Effector memory CD4-positive, alpha-beta T cell (primary cell): ENCODE data around the gene ALG1.
"Not testable (repeated sequence)": the region's sequence is repeated elsewhere in the genome, so short reads cannot be mapped to it uniquely, and the experiment has no call there.

Experiments
- DNase-seq, 3 donors: peaks; one replicate each; pipeline ENCODE4 v3.0.0-alpha.2; 2020
- H3K27ac ChIP-seq: 2 replicates; pipeline ENCODE4 v1.7.0; 2013; ENCODE audit warnings: mild to moderate bottlenecking, low read length, moderate library complexity; ENCODE audit not compliant: insufficient read depth, poor library complexity, severe bottlenecking
- H3K27me3 ChIP-seq: replicated peaks from 2 replicates; pipeline ENCODE4 v1.7.0; 2013; ENCODE audit warnings: mild to moderate bottlenecking, low read length; ENCODE audit not compliant: insufficient read depth, control insufficient read depth, poor library complexity, severe bottlenecking
- H3K36me3 ChIP-seq: 2 replicates; pipeline ENCODE4 v1.7.0; 2013; ENCODE audit warnings: mild to moderate bottlenecking, low read length, moderate library complexity; ENCODE audit not compliant: control insufficient read depth, insufficient read depth
- H3K4me1 ChIP-seq: 2 replicates; pipeline ENCODE4 v1.7.0; 2013; ENCODE audit warnings: low read length, mild to moderate bottlenecking; ENCODE audit not compliant: control insufficient read depth, insufficient read depth, poor library complexity, severe bottlenecking
- H3K4me3 ChIP-seq: 2 replicates; pipeline ENCODE4 v1.7.0; 2013; ENCODE audit warnings: low read length, low read depth, mild to moderate bottlenecking; ENCODE audit not compliant: insufficient read depth, poor library complexity, severe bottlenecking
- H3K9me3 ChIP-seq: 2 replicates; pipeline ENCODE4 v1.7.0; 2013; ENCODE audit warnings: mild to moderate bottlenecking, low read length, moderate library complexity; ENCODE audit not compliant: control insufficient read depth

Gene ALG1

GRCh38 chr16:5117300-5118087 is 45.9 kb downstream of the ALG1 start:
- not testable (repeated sequence) for H3K27ac ChIP-seq, H3K9me3 ChIP-seq, H3K27me3 ChIP-seq, H3K4me3 ChIP-seq, H3K4me1 ChIP-seq, H3K36me3 ChIP-seq
- peak; percentile 9 to 42 (median 26) for DNase-seq

- H3K4me3 ChIP-seq, H3K27ac ChIP-seq, DNase-seq, H3K4me1 ChIP-seq, H3K9me3 ChIP-seq, H3K36me3 ChIP-seq, H3K27me3 ChIP-seq: not testable (repeated sequence)
Measured at GRCh38 chr16:5131467-5132004, 59.9 kb downstream of the ALG1 start.

- DNase-seq, H3K4me1 ChIP-seq, H3K36me3 ChIP-seq, H3K27me3 ChIP-seq, H3K4me3 ChIP-seq, H3K27ac ChIP-seq, H3K9me3 ChIP-seq: not testable (repeated sequence)
Measured at GRCh38 chr16:5132915-5133600, 61.4 kb downstream of the ALG1 start.

GRCh38 chr16:5134739-5135452 is 63.3 kb downstream of the ALG1 start:
- not testable (repeated sequence) for H3K4me3 ChIP-seq

More at GRCh38 chr16:5134739-5135452, 63.3 kb downstream of the ALG1 start:
- not testable (repeated sequence) for H3K9me3 ChIP-seq, H3K36me3 ChIP-seq, DNase-seq, H3K27ac ChIP-seq, H3K4me1 ChIP-seq, H3K27me3 ChIP-seq
